Measurements from ENCODE around the gene POM121L2.

DNA sequence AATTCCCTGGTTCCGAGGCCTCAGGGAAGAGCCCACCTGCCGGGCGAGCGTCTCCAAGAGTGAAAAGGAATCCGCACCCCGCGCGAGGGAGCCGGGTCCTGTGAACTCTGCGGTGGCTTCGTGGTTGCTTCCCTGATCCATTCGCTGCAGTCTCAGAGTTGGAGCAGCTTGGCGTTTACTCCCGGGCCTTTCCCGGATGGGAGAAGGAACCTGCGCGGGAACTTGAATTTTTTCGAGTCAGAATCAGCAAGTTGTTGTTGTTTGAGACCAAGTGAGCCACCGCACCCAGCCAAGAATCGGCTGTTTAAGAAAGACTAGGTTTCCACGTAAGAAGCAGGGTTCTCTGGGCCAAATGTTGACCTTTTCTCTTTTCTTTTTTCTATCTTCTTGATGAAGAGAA lies 51.7 kb downstream of the POM121L2 start:
- TF ChIP-seq, protein P1, sequence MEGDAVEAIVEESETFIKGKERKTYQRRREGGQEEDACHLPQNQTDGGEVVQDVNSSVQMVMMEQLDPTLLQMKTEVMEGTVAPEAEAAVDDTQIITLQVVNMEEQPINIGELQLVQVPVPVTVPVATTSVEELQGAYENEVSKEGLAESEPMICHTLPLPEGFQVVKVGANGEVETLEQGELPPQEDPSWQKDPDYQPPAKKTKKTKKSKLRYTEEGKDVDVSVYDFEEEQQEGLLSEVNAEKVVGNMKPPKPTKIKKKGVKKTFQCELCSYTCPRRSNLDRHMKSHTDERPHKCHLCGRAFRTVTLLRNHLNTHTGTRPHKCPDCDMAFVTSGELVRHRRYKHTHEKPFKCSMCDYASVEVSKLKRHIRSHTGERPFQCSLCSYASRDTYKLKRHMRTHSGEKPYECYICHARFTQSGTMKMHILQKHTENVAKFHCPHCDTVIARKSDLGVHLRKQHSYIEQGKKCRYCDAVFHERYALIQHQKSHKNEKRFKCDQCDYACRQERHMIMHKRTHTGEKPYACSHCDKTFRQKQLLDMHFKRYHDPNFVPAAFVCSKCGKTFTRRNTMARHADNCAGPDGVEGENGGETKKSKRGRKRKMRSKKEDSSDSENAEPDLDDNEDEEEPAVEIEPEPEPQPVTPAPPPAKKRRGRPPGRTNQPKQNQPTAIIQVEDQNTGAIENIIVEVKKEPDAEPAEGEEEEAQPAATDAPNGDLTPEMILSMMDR (IDR thresholded peaks at IDR 0.05): no peak
- TF ChIP-seq POLR2AphosphoS5 (IDR thresholded peaks at IDR 0.05): no peak
